ENCODE data around the gene NIT1. TPM values are rescaled to one million over a fixed set of nuclear protein-coding genes. Genes with fewer than 3 reads are reported as not detected.

The NIT1 gene
- total and polyA plus RNA-seq, 2 of the 13 experiments (the other 11 are each of a cell fraction or from before 2014, with no cell fraction given) = 22.7 to 31.0 TPM

- TF ChIP-seq HOMEZ (CRISPR knock-in tag; IDR thresholded peaks at IDR 0.05; ENCODE audit: low read depth) = 0 out of 2 replicates have a peak, but pooled peaks have one; percentile 15
- TF ChIP-seq NR2F6 (IDR thresholded peaks at IDR 0.05) = peak; percentile 58
- TF ChIP-seq NR2F6 (CRISPR knock-in tag; IDR thresholded peaks at IDR 0.05) = no peak
- peak; percentile 39; the same call in 1 of the 2 replicates for TF ChIP-seq BCL6 (CRISPR knock-in tag; IDR thresholded peaks at IDR 0.05)
- 0 out of 2 replicates have a peak, but pooled peaks have one; percentile 44 for TF ChIP-seq EED (CRISPR knock-in tag; IDR thresholded peaks at IDR 0.05)
- peak; percentile 32; the same call in 1 of the 2 replicates for TF ChIP-seq GATAD1 (CRISPR knock-in tag; IDR thresholded peaks at IDR 0.05)
- TF ChIP-seq ZNF547 (CRISPR knock-in tag; IDR thresholded peaks at IDR 0.05) = peak; percentile 54; the same call in 1 of the 2 replicates
- peak; percentile 92 for TF ChIP-seq GABPB1 (CRISPR knock-in tag; IDR thresholded peaks at IDR 0.05)
- TF ChIP-seq RELA (CRISPR knock-in tag; IDR thresholded peaks at IDR 0.05) = no peak
- peak; percentile 27; the same call in 1 of the 2 replicates for TF ChIP-seq PHF20 (CRISPR knock-in tag; IDR thresholded peaks at IDR 0.05)
- TF ChIP-seq, protein P1, sequence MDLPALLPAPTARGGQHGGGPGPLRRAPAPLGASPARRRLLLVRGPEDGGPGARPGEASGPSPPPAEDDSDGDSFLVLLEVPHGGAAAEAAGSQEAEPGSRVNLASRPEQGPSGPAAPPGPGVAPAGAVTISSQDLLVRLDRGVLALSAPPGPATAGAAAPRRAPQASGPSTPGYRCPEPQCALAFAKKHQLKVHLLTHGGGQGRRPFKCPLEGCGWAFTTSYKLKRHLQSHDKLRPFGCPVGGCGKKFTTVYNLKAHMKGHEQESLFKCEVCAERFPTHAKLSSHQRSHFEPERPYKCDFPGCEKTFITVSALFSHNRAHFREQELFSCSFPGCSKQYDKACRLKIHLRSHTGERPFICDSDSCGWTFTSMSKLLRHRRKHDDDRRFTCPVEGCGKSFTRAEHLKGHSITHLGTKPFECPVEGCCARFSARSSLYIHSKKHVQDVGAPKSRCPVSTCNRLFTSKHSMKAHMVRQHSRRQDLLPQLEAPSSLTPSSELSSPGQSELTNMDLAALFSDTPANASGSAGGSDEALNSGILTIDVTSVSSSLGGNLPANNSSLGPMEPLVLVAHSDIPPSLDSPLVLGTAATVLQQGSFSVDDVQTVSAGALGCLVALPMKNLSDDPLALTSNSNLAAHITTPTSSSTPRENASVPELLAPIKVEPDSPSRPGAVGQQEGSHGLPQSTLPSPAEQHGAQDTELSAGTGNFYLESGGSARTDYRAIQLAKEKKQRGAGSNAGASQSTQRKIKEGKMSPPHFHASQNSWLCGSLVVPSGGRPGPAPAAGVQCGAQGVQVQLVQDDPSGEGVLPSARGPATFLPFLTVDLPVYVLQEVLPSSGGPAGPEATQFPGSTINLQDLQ (CRISPR knock-in tag; IDR thresholded peaks at IDR 0.05) = no peak
- TF ChIP-seq ZNF230 (CRISPR knock-in tag; IDR thresholded peaks at IDR 0.05) = peak; percentile 35; the same call in 1 of the 2 replicates
- TF ChIP-seq PHF8 (CRISPR knock-in tag; IDR thresholded peaks at IDR 0.05) = peak; percentile 29; the same call in 1 of the 2 replicates
- TF ChIP-seq AGO2 (optimal IDR thresholded peaks at IDR 0.05; ENCODE audit: low read depth, low read length) = peak; percentile 83
- TF ChIP-seq HDAC2 (CRISPR knock-in tag; IDR thresholded peaks at IDR 0.05) = peak; percentile 47; the same call in 1 of the 2 replicates
- TF ChIP-seq NAIF1 (CRISPR knock-in tag; IDR thresholded peaks at IDR 0.05; ENCODE audit: borderline replicate concordance) = 0 out of 2 replicates have a peak, but pooled peaks have one; percentile 11
- TF ChIP-seq, protein P2, sequence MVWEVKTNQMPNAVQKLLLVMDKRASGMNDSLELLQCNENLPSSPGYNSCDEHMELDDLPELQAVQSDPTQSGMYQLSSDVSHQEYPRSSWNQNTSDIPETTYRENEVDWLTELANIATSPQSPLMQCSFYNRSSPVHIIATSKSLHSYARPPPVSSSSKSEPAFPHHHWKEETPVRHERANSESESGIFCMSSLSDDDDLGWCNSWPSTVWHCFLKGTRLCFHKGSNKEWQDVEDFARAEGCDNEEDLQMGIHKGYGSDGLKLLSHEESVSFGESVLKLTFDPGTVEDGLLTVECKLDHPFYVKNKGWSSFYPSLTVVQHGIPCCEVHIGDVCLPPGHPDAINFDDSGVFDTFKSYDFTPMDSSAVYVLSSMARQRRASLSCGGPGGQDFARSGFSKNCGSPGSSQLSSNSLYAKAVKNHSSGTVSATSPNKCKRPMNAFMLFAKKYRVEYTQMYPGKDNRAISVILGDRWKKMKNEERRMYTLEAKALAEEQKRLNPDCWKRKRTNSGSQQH (CRISPR knock-in tag; IDR thresholded peaks at IDR 0.05; ENCODE audit: low read depth) = peak; percentile 34; the same call in 1 of the 2 replicates
- TF ChIP-seq, protein P3, sequence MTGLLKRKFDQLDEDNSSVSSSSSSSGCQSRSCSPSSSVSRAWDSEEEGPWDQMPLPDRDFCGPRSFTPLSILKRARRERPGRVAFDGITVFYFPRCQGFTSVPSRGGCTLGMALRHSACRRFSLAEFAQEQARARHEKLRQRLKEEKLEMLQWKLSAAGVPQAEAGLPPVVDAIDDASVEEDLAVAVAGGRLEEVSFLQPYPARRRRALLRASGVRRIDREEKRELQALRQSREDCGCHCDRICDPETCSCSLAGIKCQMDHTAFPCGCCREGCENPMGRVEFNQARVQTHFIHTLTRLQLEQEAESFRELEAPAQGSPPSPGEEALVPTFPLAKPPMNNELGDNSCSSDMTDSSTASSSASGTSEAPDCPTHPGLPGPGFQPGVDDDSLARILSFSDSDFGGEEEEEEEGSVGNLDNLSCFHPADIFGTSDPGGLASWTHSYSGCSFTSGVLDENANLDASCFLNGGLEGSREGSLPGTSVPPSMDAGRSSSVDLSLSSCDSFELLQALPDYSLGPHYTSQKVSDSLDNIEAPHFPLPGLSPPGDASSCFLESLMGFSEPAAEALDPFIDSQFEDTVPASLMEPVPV (CRISPR knock-in tag; IDR thresholded peaks at IDR 0.05) = 0 out of 2 replicates have a peak, but pooled peaks have one; percentile 43
- peak; percentile 38 for TF ChIP-seq MED8 (CRISPR knock-in tag; IDR thresholded peaks at IDR 0.05; ENCODE audit: insufficient replicate concordance)
- peak; percentile 79 for TF ChIP-seq CREM (IDR thresholded peaks at IDR 0.05)
- TF ChIP-seq CREM (CRISPR knock-in tag; IDR thresholded peaks at IDR 0.05) = no peak
- TF ChIP-seq SMAD1 (CRISPR knock-in tag; IDR thresholded peaks at IDR 0.05; ENCODE audit: borderline replicate concordance, low read depth) = 0 out of 2 replicates have a peak, but pooled peaks have one; percentile 22
These were observed 14.7 kb downstream of the NIT1 start, which contains the start of gene DEDD (continued) for GRCh38 chr1:161132410-161133219.
